Dermis microvascular lymphatic vessel endothelial cell (primary cell): ENCODE results near the gene YARS2. TPM values are rescaled to one million over a fixed set of nuclear protein-coding genes. Genes with fewer than 3 reads are reported as not detected.

Experiments
- DNase-seq, 2 donors: peaks; one replicate each; pipeline versions ENCODE4 v3.0.0 to v3.0.0-alpha.2; 2010; ENCODE audit warnings: low read depth in 2 of 2
- total RNA-seq: library from RNA; depleted of rRNA; stranded (reverse); fragments of >200 nt; gene quantifications from 2 replicates; pipeline ENCODE4 v1.2.1, GENCODE V29; 2014

Gene YARS2
- 31.4 and 33.9 TPM in 2 replicates for total RNA-seq

GRCh38 chr12:32755654-32756475 is at the start of gene YARS2:
TSS of gene YARS2 (minus strand) at chr12:32755897. CDS start at chr12:32755874, 23 bp downstream.
- peak; percentile 90 to 99 for DNase-seq

- DNase-seq = no peak
Observed at GRCh38 chr12:32804301-32804700, 48.6 kb upstream of the YARS2 start.

DNA sequence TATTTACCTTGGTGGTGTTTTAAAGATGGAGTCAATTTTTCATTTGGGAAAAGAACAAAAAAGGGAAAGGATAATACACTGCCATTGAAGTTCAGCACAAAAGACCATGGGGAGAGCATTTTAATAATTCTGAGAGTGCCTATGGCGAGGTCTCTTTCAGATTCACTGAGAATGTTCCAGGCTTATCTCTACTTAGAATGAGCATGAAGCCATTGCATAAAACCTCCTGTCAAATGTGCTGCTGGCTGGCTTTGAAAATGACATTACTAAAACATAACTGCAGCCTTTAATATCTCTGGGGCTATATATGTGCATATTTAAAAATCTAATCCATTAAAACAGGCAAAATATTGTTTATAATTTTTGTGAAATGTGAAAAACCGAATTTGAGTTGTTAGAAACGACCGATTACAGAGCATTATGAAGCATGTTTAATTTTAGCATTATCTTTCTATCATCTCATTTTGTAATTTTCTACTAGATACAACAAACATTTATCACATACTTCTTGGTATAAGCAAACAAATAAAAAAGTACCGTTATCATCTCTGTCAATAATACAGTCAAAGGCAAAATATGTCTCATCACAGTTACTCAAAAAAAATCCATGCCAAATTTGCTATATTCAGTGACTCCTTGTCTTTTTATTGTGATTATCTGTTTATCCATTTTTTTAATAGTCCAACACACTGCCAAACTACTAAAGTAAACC is 45.7 kb upstream of the YARS2 start:
- DNase-seq = no peak

GRCh38 chr12:32794281-32794680 is 38.6 kb upstream of the YARS2 start:
- DNase-seq = no peak

DNA sequence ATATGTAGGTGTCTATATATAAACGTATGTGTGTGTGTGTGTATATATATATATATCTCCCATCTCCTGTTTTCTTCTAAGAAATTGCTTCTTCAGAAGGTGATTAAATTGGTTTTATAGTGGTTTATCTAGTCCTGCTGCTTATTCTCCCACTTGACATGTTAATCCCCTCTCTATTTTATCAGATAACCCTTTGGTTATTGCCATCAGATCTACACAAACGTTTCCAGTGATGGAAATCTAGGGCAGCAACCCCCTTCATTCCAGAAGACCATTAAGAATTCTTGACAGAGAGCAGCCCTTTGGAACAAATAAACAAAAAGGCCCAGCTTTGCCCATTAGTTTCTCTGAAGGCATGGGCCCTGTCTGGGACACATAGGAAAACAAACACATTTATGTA is 34.2 kb upstream of the YARS2 start:
- DNase-seq = no peak

- no peak for DNase-seq
Observed at GRCh38 chr12:32789446-32789845, 33.7 kb upstream of the YARS2 start.

- no peak for DNase-seq
Observed at GRCh38 chr12:32788405-32788804, 32.7 kb upstream of the YARS2 start.

GRCh38 chr12:32785557-32785956 is 29.9 kb upstream of the YARS2 start:
- no peak for DNase-seq

DNA sequence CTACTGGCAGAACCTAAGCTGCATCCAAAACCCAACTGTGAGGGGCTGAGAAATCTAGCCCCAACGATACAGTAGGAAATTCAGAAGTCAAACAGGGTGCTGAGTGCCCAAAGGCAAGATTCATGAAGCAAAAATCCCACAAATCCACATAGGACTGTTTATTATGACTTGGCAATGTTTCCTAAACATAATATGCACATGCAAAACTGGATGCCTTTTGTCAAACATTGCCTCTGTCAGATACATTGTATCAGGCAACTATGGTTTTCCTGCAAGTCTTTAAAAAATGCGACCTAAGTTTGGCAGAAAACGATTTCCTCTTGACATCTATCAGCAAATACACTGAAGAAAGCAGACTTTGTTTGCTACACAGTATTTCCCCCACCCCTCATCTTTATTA is 27.3 kb upstream of the YARS2 start:
- DNase-seq = no peak

DNA sequence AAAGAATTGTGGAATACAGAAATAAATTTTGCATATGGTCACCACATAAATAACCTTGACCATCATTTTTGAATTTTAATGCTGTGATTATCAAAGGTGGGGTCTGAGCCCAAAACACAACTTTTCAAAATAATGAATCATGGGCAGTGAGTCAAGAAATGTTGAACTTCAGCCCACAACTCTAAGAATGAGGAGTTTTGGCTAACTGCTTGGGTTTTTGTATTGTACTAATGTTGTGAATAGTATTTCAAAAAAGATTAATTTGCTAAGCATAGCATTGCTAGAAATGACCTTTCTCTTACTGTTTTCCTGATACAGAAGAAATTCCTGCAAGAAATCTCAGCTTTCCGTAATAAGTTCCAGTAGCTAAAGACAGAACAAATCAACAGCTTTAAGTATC is 24.4 kb upstream of the YARS2 start:
- DNase-seq = no peak

GRCh38 chr12:32777691-32778175 is 22.0 kb upstream of the YARS2 start:
- no peak for DNase-seq

DNA sequence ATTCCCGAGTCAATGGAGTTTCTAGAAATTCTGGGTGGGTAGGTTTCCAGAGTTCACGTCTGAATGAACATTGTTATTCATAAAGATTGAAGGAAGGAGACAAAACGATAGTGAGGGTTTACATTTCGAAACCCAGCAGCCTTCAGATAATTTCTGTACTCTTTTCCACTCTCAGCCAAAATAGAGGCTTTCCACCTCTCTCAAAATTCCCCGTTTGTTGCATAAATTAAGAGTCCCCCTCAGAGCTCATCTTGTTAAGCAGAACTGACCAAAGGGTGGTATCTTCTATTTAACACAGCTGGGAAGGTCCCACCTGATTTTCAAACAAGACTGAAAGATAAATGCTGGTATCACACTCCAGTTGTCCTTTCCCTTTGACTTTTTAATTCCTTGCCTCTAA is 21.5 kb upstream of the YARS2 start:
- no peak for DNase-seq

- no peak for DNase-seq
Observed at GRCh38 chr12:32776258-32776657, 20.6 kb upstream of the YARS2 start.

DNA sequence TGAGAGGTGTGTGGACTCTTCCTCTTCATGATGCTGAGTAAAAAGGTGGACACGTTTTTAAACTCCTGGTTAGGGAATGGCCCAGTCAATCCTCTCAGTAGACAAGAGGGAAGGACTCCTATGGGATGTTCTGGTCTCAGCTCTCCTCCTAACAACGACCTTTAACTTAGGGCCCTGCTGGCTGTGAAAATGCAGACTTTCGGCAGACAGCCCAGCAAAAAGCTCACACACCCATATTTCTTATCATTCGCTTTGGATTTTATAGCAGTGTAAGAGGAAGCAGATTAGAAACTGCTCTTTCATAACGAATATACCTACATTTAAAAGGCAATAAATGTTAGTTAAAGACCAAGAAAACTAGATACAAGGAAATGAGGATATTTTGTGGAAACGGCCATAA is 18.0 kb upstream of the YARS2 start:
- DNase-seq = no peak

DNA sequence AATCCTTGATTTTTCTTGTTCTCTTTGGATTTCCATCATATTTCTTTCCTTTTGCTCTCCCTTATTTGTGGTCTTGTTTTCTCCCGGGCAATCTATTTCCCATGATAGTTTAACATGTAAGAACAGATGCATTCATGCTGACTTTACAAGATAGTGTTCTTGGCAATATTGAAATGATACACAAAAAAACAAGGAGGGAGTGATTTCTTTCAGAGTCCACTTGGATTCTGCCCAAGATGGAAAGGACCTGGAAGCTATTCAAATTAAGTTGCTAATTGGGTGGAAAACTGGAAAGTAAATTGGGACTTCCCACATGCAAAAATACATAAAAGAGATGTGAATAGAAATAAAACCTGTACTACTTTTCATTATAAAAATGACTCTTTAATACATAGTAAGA is 14.4 kb upstream of the YARS2 start:
- DNase-seq = no peak

- no peak for DNase-seq
Observed at GRCh38 chr12:32768518-32768917, 12.8 kb upstream of the YARS2 start.

GRCh38 chr12:32765906-32766305 is 10.2 kb upstream of the YARS2 start:
- no peak for DNase-seq

- DNase-seq = no peak
Observed at GRCh38 chr12:32761716-32762115, 6.0 kb upstream of the YARS2 start.

- no peak for DNase-seq
Observed at GRCh38 chr12:32757157-32757556, 1.5 kb upstream of the YARS2 start.

GRCh38 chr12:32756476-32757066 is 874 bp upstream of the YARS2 start:
- peak in 1 of 2 donors; percentile 8 for DNase-seq

DNA sequence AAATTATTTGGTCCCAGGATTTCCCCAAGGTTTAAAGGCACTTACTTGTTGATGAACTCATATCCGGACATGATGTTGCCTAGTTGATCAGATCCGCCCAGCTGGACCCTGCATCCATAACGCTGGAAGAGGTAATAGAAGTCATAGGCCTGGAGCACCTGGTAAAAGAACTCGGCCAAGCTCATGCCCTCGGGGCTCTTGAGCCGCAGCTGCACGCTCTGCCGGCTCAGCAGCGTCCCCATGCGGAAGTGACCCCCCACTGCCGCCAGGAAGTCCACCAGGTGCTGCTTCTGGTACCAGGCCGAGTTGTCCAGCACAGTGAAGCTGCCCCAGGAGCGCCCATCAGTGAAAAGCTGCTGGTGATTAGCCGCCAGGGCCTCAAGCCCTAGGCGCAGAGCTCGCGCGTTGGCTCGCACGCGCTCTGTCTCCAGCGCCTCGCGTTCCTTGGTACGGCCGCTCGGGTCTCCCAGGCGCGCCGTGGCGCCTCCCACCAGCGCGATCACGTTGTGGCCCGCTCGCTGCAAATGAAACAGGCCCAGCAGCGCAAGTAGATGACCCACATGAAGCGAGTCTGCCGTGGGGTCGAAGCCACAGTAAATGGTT is 545 bp downstream of the YARS2 start:
- DNase-seq = peak; percentile 50 to 87

GRCh38 chr12:32754111-32754510 is 1.6 kb downstream of the YARS2 start:
- DNase-seq = peak in 1 of 2 donors; percentile 15
